ENCODE measurements around the gene NAV1. TPM values are rescaled to one million over a fixed set of nuclear protein-coding genes. Genes with fewer than 3 reads are reported as not detected.

Gene NAV1
- total and polyA plus RNA-seq, 7 donors = 1.8 to 13.3 (median 8.4) TPM

DNA sequence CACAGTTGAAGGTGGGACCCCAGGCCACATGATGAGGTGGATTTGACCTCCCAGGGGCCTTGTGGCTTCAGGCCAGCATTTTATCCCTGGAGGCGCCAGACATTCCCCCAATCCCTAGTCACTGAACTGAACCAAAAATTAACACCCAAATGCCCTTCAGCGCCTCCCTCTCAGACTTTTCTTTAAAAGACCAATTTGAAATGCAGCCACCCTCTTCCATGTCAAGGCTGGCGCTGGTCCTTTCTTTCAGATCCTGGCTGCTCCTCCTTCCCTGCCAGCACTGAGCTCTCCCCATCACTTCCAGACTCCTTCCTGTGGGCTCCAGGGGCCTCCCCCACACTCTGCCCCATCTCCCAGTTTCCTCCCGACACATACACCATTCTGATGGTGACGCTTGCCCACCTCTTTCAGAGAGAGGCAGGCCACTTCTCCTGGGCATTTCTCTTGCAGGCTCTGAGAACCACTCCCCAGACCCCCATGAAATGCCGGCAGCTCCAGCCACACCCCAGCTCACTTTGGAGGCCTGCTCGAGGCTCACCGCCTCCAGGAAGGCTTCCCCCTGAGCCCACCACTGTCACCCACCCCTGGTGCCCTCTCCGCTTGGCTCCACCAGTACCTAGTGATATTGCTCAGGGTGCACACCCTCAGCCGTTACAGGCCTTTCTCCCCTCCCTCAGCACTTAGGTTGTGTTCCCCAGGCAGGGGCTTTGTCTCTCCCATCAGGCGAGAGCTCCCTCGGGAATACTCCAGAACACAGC is 27.0 kb downstream of the NAV1 start:
- DNase-seq (no peak), ATAC-seq (no peak)
- TF ChIP-seq, protein P1, sequence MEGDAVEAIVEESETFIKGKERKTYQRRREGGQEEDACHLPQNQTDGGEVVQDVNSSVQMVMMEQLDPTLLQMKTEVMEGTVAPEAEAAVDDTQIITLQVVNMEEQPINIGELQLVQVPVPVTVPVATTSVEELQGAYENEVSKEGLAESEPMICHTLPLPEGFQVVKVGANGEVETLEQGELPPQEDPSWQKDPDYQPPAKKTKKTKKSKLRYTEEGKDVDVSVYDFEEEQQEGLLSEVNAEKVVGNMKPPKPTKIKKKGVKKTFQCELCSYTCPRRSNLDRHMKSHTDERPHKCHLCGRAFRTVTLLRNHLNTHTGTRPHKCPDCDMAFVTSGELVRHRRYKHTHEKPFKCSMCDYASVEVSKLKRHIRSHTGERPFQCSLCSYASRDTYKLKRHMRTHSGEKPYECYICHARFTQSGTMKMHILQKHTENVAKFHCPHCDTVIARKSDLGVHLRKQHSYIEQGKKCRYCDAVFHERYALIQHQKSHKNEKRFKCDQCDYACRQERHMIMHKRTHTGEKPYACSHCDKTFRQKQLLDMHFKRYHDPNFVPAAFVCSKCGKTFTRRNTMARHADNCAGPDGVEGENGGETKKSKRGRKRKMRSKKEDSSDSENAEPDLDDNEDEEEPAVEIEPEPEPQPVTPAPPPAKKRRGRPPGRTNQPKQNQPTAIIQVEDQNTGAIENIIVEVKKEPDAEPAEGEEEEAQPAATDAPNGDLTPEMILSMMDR (IDR thresholded peaks at IDR 0.05) = no peak
- no peak overlapping the region for H3K4me3 ChIP-seq
- H3K9me3 ChIP-seq = no peaks in the 10 kb centered on the region
- 68 to 75% (median 75%) methylated on average over 12 of the region's 12 CpGs for WGBS, 3 donors
- H3K27ac ChIP-seq = no peak overlapping the region
- H3K36me3 ChIP-seq (ENCODE audit: insufficient read depth in 1 of 2, low read depth in 1 of 2) = no peaks in the 10 kb centered on the region
- peaks cover 8% of the 10 kb centered on the region for H3K4me1 ChIP-seq
- intact Hi-C loops (cut with DNase I) = no loop called here
- H3K27me3 ChIP-seq (ENCODE audit: insufficient read depth in 3 of 3, low read length in 2 of 3) = no peaks in the 10 kb centered on the region

DNA sequence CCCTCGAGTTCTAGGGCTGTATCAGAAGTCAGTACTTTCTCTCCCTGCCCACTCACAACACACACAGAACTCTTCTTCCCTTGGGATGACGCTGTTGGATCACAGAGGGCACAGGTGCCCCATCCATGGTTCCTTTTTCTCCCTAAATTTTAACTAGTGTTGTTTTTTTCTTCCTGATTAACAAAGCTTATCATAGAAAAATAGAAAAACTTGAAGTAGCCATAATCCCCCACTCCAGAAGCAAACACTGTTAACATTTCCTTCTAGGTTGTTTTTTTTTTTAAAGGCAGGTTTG is 27.5 kb downstream of the NAV1 start:
- H3K27ac ChIP-seq = no peak overlapping the region
- intact Hi-C loops (cut with DNase I) = no loop called here
- WGBS, 3 donors = 57 to 65% (median 58%) methylated on average over 2 of the region's 2 CpGs
- H3K36me3 ChIP-seq (ENCODE audit: insufficient read depth in 1 of 2, low read depth in 1 of 2) = no peaks in the 10 kb centered on the region
- no peaks in the 10 kb centered on the region for H3K27me3 ChIP-seq (ENCODE audit: insufficient read depth in 3 of 3, low read length in 2 of 3)
- DNase-seq (no peak), ATAC-seq (no peak)
- TF ChIP-seq, protein P1 (IDR thresholded peaks at IDR 0.05) = no peak
- peaks cover 8% of the 10 kb centered on the region for H3K4me1 ChIP-seq
- H3K9me3 ChIP-seq = no peaks in the 10 kb centered on the region
- no peak overlapping the region for H3K4me3 ChIP-seq

DNA sequence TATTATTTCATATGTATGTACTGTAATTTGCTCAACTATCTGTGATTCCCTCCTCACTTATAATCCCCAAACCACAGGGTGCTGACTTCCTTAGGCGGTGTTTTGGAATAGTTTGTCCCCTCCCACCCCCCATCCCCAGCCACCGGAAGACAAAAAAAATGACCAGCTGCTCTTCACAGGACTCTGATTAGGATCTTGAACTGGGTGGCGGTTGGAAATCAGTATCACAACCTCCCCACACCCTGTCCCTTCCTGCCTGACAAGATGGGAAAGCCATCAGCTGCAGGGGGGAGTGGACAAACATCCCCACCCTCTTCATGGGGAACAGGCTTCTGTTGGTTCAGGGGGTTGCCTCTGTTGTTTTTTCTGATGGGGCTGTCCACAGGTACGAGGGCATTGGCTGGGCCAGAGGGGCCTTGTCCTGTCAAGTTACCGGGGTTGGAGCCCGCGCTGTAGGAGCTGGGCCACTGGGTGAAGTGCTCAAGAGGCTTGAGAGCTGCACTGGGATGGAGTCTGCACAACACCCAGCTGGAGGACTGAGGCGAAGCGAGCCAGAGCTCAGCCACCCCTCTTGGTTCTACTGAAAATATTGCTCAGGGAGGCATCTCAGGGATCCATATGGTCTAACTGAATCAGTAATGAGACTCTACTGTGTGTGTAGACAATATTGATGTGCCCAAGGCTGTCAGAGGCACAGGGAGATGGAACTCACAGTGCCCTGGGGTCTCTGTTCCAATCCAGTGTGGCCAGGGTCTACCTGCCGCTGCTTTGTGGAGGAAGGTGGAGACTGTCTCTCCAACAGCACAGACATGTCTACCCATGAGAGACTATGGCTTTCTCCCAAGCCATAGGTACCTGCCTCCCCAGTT is 28.2 kb downstream of the NAV1 start:
- no peak for ATAC-seq
- H3K27me3 ChIP-seq (ENCODE audit: insufficient read depth in 3 of 3, low read length in 2 of 3) = no peaks in the 10 kb centered on the region
- 81 to 87% (median 86%) methylated on average over 10 of the region's 10 CpGs for WGBS, 3 donors
- intact Hi-C loops (cut with DNase I) = no loop called here
- no peaks in the 10 kb centered on the region for H3K36me3 ChIP-seq (ENCODE audit: insufficient read depth in 1 of 2, low read depth in 1 of 2)
- H3K4me3 ChIP-seq = no peak overlapping the region
- H3K4me1 ChIP-seq = peaks cover 8% of the 10 kb centered on the region
- H3K27ac ChIP-seq = no peak overlapping the region
- no peaks in the 10 kb centered on the region for H3K9me3 ChIP-seq
- TF ChIP-seq, protein P1 (IDR thresholded peaks at IDR 0.05) = no peak
- no peak for DNase-seq

DNA sequence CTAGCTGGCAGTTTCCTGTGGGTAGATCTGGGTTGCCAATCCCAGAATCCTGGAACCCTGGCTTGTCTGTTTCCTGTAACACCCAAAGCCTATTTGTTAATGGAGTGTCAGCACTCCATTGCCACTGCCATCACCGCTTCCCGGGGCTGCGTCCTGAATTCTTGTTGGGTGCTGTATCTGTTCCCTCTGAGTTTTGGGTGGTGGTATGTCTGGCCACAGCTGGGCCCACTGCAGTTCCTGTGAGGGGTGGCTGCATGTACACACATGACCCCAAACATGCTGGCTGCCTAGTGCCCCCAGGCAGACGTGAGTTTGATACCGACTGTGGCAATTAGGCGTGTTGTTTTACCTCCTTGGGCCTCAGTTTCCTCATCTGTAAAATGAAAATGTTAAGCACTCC is 29.3 kb downstream of the NAV1 start:
- Histone ChIP-seq H3K9me3 (no peaks in the 10 kb centered on the region), H3K4me3 (no peak overlapping the region), H3K27ac (no peak overlapping the region), H3K36me3 (ENCODE audit: insufficient read depth in 1 of 2, low read depth in 1 of 2) (no peaks in the 10 kb centered on the region), H3K4me1 (peaks cover 8% of the 10 kb centered on the region), H3K27me3 (ENCODE audit: insufficient read depth in 3 of 3, low read length in 2 of 3) (no peaks in the 10 kb centered on the region)
- no peak for ATAC-seq
- 87 to 94% (median 90%) methylated on average over 6 of the region's 6 CpGs for WGBS, 3 donors
- DNase-seq = no peak
- intact Hi-C loops (cut with DNase I) = no loop called here
- TF ChIP-seq, protein P1 (IDR thresholded peaks at IDR 0.05) = no peak
